GM18867 (cell line): Measurements from ENCODE around the gene RAB9A.
"Not testable (repeated sequence)": the region's sequence is repeated elsewhere in the genome, so short reads cannot be mapped to it uniquely, and the experiment has no call there.

Experiments used
- ATAC-seq: cut with Tn5 transposase; IDR thresholded peaks from one replicate; pipeline ENCODE4 v1.9.1; 2021; ENCODE audit warnings: mild to moderate bottlenecking, moderate library complexity; ENCODE audit not compliant: unreplicated experiment

RAB9A gene

GRCh38 chrX:13669246-13669737 is 19.6 kb upstream of the RAB9A start:
- peak; percentile 78 for ATAC-seq

- not testable (repeated sequence) for ATAC-seq
Observed at GRCh38 chrX:13669755-13670154, 19.2 kb upstream of the RAB9A start.

GRCh38 chrX:13670197-13670596 is 18.7 kb upstream of the RAB9A start:
- ATAC-seq, result no peak

- ATAC-seq, result no peak
Observed at GRCh38 chrX:13673016-13673415, 15.9 kb upstream of the RAB9A start.

- ATAC-seq, result no peak
Observed at GRCh38 chrX:13676885-13677284, 12.0 kb upstream of the RAB9A start.

- ATAC-seq, result not testable (repeated sequence)
Observed at GRCh38 chrX:13679700-13680099, 9.2 kb upstream of the RAB9A start.

- no peak for ATAC-seq
Observed at GRCh38 chrX:13681595-13681994, 7.3 kb upstream of the RAB9A start.

GRCh38 chrX:13684361-13684760 is 4.6 kb upstream of the RAB9A start:
- ATAC-seq, result no peak

- no peak for ATAC-seq
Observed at GRCh38 chrX:13685126-13685763, 3.7 kb upstream of the RAB9A start.

GRCh38 chrX:13687203-13687602 is 1.7 kb upstream of the RAB9A start:
- no peak for ATAC-seq

- ATAC-seq, result no peak
Observed at GRCh38 chrX:13688384-13688957, 457 bp upstream of the RAB9A start.

- no peak for ATAC-seq
Observed at GRCh38 chrX:13689741-13690211, 848 bp downstream of the RAB9A start.

GRCh38 chrX:13690836-13691235 is 1.9 kb downstream of the RAB9A start:
- ATAC-seq, result no peak

- ATAC-seq, result no peak
Observed at GRCh38 chrX:13691841-13692371, 3.0 kb downstream of the RAB9A start.

GRCh38 chrX:13692771-13693231 is 3.9 kb downstream of the RAB9A start:
- no peak for ATAC-seq

- no peak for ATAC-seq
Observed at GRCh38 chrX:13693341-13693961, 4.5 kb downstream of the RAB9A start.

- ATAC-seq, result no peak
Observed at GRCh38 chrX:13694359-13694758, 5.4 kb downstream of the RAB9A start.

GRCh38 chrX:13694983-13695382 is 6.1 kb downstream of the RAB9A start:
- no peak for ATAC-seq

- no peak for ATAC-seq
Observed at GRCh38 chrX:13695601-13696115, 6.7 kb downstream of the RAB9A start.

GRCh38 chrX:13697455-13697854 is 8.5 kb downstream of the RAB9A start:
- peak; percentile 71 for ATAC-seq

- peak; percentile 7 for ATAC-seq
Observed at GRCh38 chrX:13697976-13698375, 9.0 kb downstream of the RAB9A start.

- ATAC-seq, result no peak
Observed at GRCh38 chrX:13698432-13698831, 9.5 kb downstream of the RAB9A start.
